Measurements from ENCODE around the gene TRMT44.

TRMT44 gene

DNA sequence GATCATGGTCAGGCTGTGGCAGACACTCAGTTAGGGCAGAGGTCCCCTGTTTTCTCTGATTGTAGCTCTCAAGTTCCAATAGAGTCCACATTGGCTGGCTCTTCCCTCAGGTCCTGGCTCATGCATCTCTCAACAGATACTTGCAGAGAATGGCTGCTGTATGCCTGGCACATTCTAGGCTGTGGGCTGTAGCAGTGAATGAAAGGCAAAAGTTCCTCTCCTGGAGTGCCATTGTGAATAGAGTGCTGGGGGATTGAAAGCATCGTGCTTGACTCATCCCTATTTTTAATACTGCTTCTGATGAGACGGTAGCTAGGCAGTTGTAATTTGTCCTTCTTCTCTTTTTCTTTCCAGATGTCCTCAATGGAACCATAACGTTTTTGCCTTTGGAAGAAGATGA is 5.5 kb downstream of the TRMT44 start:
- Histone ChIP-seq H3K9me3 (no peaks in the 10 kb centered on the region), H3K36me3 (peaks cover 25% of the 10 kb centered on the region), H3K4me1 (ENCODE audit: control insufficient read depth in 1 of 2, insufficient read depth in 1 of 2, low read depth in 1 of 2, low read length in 1 of 2) (peaks cover 7 to 10% of the 10 kb centered on the region in 2 experiments), H3K27ac (no peak overlapping the region), H3K27me3 (no peaks in the 10 kb centered on the region), H3K4me3 (ENCODE audit: low read depth in 1 of 2, low read length in 1 of 2) (no peak overlapping the region)
- TF ChIP-seq, protein P1, sequence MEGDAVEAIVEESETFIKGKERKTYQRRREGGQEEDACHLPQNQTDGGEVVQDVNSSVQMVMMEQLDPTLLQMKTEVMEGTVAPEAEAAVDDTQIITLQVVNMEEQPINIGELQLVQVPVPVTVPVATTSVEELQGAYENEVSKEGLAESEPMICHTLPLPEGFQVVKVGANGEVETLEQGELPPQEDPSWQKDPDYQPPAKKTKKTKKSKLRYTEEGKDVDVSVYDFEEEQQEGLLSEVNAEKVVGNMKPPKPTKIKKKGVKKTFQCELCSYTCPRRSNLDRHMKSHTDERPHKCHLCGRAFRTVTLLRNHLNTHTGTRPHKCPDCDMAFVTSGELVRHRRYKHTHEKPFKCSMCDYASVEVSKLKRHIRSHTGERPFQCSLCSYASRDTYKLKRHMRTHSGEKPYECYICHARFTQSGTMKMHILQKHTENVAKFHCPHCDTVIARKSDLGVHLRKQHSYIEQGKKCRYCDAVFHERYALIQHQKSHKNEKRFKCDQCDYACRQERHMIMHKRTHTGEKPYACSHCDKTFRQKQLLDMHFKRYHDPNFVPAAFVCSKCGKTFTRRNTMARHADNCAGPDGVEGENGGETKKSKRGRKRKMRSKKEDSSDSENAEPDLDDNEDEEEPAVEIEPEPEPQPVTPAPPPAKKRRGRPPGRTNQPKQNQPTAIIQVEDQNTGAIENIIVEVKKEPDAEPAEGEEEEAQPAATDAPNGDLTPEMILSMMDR (IDR thresholded peaks at IDR 0.05), result no peak

DNA sequence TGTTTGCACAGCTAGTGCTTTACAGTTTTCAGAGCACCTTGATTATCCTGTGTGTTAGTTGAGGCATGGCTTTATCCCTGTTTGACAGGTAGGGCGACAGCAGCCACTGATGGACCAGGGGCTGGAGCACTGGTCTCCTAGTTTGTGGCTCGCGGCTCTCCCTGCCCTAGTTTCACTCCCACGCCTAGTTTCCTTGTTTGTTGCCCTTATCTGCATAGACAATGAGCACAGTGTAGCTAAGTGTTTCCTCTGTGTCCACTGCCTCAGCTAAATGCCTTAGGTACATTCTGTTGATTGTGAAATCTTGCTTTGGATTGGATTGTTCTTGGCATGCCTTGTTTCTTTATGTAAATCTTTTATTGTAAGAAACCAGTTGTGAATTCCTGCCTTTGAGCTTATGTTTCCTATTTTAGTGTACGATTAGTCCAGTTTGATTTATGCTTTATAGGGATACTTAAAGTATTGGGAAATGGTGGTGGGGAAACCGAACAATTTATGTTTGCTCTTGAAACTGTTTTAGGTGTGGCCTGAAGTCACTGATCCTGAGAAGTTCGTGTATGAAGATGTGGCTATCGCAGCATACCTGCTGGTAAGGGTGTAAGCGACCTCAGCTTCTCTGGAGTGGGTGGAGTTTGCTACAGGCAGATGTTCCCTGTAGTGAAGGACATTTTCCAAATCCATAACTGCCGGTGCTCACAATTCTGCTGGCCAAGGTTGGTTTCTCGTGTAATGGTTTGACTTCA is 11.0 kb downstream of the TRMT44 start:
- TF ChIP-seq, protein P1 (IDR thresholded peaks at IDR 0.05), result no peak
- no peak overlapping the region for H3K4me3 ChIP-seq (ENCODE audit: low read depth in 1 of 2, low read length in 1 of 2)
- no peaks in the 10 kb centered on the region for H3K4me1 ChIP-seq (ENCODE audit: control insufficient read depth in 1 of 2, insufficient read depth in 1 of 2, low read depth in 1 of 2, low read length in 1 of 2)
- no peaks in the 10 kb centered on the region for H3K27me3 ChIP-seq
- peaks cover 67% of the 10 kb centered on the region for H3K36me3 ChIP-seq
- H3K9me3 ChIP-seq, result no peaks in the 10 kb centered on the region
- H3K27ac ChIP-seq, result no peak overlapping the region

DNA sequence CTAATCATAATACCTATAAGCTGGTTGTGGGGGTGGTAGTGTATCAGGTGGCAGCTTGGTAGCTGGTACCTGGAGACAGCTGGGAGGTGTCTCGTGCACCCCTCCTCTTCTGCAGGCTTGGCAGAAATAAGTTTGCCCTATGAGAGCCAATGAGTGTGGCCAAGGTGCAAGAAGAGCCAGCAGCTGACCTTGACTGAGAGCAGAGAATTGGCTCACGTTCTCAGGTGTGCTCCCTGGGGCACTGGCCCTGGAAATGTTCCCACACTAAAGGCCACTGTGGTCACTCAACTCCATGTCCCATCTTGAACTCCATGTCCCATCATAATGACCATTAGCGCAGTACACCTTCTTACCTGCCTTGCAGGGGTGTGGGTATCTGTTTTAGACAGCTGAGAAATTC is 13.4 kb downstream of the TRMT44 start:
- Histone ChIP-seq H3K9me3 (no peaks in the 10 kb centered on the region), H3K4me1 (ENCODE audit: control insufficient read depth in 1 of 2, insufficient read depth in 1 of 2, low read depth in 1 of 2, low read length in 1 of 2) (no peaks in the 10 kb centered on the region), H3K27me3 (no peaks in the 10 kb centered on the region), H3K27ac (no peak overlapping the region), H3K4me3 (ENCODE audit: low read depth in 1 of 2, low read length in 1 of 2) (no peak overlapping the region), H3K36me3 (peaks cover 59% of the 10 kb centered on the region)
- TF ChIP-seq, protein P1 (IDR thresholded peaks at IDR 0.05), result no peak

DNA sequence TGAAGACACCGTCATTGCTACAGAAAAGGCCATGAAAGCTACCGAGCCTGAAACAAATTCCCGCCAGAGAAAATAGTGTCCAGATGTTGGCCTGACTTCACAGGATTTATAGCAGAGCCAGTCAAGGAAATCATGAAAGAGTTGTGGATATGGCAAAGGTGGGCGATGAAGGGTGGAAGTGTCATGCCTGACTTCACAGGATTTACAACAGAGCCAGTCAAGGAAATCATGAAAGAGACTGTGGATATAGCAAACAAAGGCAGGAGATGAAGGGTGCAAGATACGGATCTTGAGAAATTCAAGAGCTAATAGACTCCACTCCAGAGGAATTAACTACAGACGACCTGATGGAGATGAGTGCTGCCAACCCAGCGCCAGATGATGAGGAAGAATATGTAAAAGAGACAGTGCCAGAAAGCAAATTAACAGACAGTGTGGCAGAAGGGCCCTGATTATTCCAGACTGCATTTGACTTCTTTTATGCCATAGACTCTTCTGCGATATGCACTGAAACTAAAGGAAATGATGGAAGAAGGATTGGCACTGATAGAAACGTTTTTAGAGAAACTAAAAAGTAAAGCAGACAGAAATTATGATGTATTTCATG is 17.2 kb downstream of the TRMT44 start:
- TF ChIP-seq, protein P1 (IDR thresholded peaks at IDR 0.05), result no peak
- Histone ChIP-seq H3K4me3 (ENCODE audit: low read depth in 1 of 2, low read length in 1 of 2) (no peak overlapping the region), H3K4me1 (ENCODE audit: control insufficient read depth in 1 of 2, insufficient read depth in 1 of 2, low read depth in 1 of 2, low read length in 1 of 2) (no peaks in the 10 kb centered on the region), H3K27me3 (no peaks in the 10 kb centered on the region), H3K9me3 (no peaks in the 10 kb centered on the region), H3K36me3 (peaks cover 56% of the 10 kb centered on the region), H3K27ac (no peak overlapping the region)

DNA sequence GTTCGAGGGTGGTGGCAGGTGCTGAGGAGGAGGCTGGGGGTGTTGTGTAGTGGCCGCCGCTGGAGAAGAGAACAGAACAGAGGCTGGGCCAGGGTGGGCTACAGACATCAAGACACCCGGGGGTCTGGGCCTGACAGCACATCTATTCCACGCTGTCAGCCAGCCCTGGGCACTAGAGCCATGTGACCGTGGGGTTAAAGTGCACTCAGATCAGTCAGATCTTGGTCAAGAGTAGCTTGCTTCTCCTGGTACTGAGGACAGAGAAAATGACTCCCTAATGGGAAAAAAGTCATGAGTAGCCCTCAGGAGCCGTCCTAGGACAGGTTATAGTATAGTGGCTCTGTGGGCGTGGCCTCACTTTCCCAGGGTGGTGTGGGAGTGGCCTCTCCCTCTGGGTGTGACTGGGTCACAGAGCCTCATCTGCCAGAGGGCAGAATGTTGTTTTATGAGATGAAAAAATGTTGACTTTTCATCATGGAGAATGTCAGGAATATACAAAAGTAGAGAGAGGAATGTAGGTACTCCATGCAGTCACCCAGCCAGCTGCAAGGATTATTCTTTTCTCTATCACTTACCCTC is 19.4 kb downstream of the TRMT44 start:
- Histone ChIP-seq H3K9me3 (no peaks in the 10 kb centered on the region), H3K27ac (no peak overlapping the region), H3K4me1 (ENCODE audit: control insufficient read depth in 1 of 2, insufficient read depth in 1 of 2, low read depth in 1 of 2, low read length in 1 of 2) (no peaks in the 10 kb centered on the region), H3K36me3 (peaks cover 42% of the 10 kb centered on the region), H3K4me3 (ENCODE audit: low read depth in 1 of 2, low read length in 1 of 2) (no peak overlapping the region), H3K27me3 (no peaks in the 10 kb centered on the region)
- TF ChIP-seq, protein P1 (IDR thresholded peaks at IDR 0.05), result no peak
